ENCODE results near the gene P2RX2.

P2RX2 gene

GRCh38 chr12:132618683-132619043, at the start of gene P2RX2:
Gene P2RX2, plus strand, starts transcription at chr12:132618776. Its CDS starts 41 bp downstream, at chr12:132618817.
- DNase-seq (ENCODE audit: low read depth): no peak

GRCh38 chr12:132568826-132569480, 49.6 kb upstream of the P2RX2 start:
- no peak for DNase-seq (ENCODE audit: low read depth)

GRCh38 chr12:132569856-132570480, 48.6 kb upstream of the P2RX2 start:
- DNase-seq (ENCODE audit: low read depth): no peak

GRCh38 chr12:132570635-132571034, 47.9 kb upstream of the P2RX2 start:
- DNase-seq (ENCODE audit: low read depth): no peak

GRCh38 chr12:132571051-132571450, 47.5 kb upstream of the P2RX2 start:
- no peak for DNase-seq (ENCODE audit: low read depth)

GRCh38 chr12:132571598-132571997, 47.0 kb upstream of the P2RX2 start:
- no peak for DNase-seq (ENCODE audit: low read depth)

- DNase-seq (ENCODE audit: low read depth): no peak
These were observed 46.5 kb upstream of the P2RX2 start for GRCh38 chr12:132572106-132572505.

- no peak for DNase-seq (ENCODE audit: low read depth)
These were observed 45.5 kb upstream of the P2RX2 start for GRCh38 chr12:132572801-132573760.

- DNase-seq (ENCODE audit: low read depth): no peak
These were observed 44.1 kb upstream of the P2RX2 start for GRCh38 chr12:132574271-132574996.

GRCh38 chr12:132575661-132576060, 42.9 kb upstream of the P2RX2 start:
- no peak for DNase-seq (ENCODE audit: low read depth)

GRCh38 chr12:132576701-132577100, 41.9 kb upstream of the P2RX2 start:
- no peak for DNase-seq (ENCODE audit: low read depth)

GRCh38 chr12:132577191-132577920, 41.2 kb upstream of the P2RX2 start:
- DNase-seq (ENCODE audit: low read depth): no peak

- no peak for DNase-seq (ENCODE audit: low read depth)
These were observed 40.5 kb upstream of the P2RX2 start for GRCh38 chr12:132578118-132578517.

GRCh38 chr12:132578826-132579225, 39.8 kb upstream of the P2RX2 start:
- DNase-seq (ENCODE audit: low read depth): no peak

- DNase-seq (ENCODE audit: low read depth): no peak
These were observed 38.8 kb upstream of the P2RX2 start for GRCh38 chr12:132579744-132580143.

- DNase-seq (ENCODE audit: low read depth): no peak
These were observed 37.8 kb upstream of the P2RX2 start for GRCh38 chr12:132580701-132581292.

GRCh38 chr12:132581348-132582057, 37.1 kb upstream of the P2RX2 start:
- DNase-seq (ENCODE audit: low read depth): no peak

GRCh38 chr12:132582058-132582420, 36.5 kb upstream of the P2RX2 start:
- no peak for DNase-seq (ENCODE audit: low read depth)

GRCh38 chr12:132582582-132583410, 35.8 kb upstream of the P2RX2 start:
- DNase-seq (ENCODE audit: low read depth): no peak

- DNase-seq (ENCODE audit: low read depth): no peak
These were observed 35.2 kb upstream of the P2RX2 start for GRCh38 chr12:132583411-132583710.

Measured in HS-27A (cell line).